Endothelial cell of umbilical vein (primary cell): ENCODE data around the gene ANKRD33B.

Experiments used
- EZH2 ChIP-seq: IDR thresholded peaks from 2 replicates; pipeline ENCODE4 v1.6.1; 2012; ENCODE audit warnings: borderline replicate concordance, low read depth, mild to moderate bottlenecking, moderate library complexity, low read length, inconsistent platforms; ENCODE audit not compliant: severe bottlenecking
- TF ChIP-seq, protein P1 (sequence below), 2 donors: IDR thresholded peaks; 1 replicate in 1 of 2; 2 replicates in 1 of 2; pipeline ENCODE4 v1.5.1; 2011; ENCODE audit warnings: low read length in 2 of 2, mild to moderate bottlenecking in 2 of 2, moderate library complexity in 2 of 2, control low read depth in 1 of 2, inconsistent platforms in 1 of 2, low read depth in 1 of 2; ENCODE audit not compliant: insufficient read depth in 1 of 2; ENCODE audit errors: extremely low read depth in 1 of 2
- TF ChIP-seq, protein P2 (sequence below): IDR thresholded peaks from 2 replicates; pipeline ENCODE4 v1.6.1; 2011; ENCODE audit not compliant: insufficient read depth, insufficient read length

DNA sequence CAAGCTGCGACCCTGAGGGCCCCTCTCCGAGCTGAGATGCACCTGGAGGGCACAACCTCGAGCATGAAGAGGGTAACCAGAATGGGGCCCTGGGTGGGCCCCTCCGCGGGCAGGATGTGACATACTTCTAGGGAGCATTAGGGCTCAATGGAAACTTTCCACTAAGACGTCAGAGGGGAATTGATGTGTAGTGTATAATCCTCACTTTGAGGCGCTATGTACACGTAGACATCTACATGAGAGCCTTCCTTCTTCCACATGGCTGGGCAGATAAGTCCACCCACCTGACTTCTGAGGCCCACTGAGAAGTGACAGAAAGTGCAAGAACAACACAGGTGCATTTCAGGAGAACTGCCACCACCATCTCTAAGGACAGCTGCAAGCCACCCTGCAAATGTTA lies 136.1 kb downstream of the ANKRD33B start:
- no peak for TF ChIP-seq EZH2
- TF ChIP-seq, protein P1, sequence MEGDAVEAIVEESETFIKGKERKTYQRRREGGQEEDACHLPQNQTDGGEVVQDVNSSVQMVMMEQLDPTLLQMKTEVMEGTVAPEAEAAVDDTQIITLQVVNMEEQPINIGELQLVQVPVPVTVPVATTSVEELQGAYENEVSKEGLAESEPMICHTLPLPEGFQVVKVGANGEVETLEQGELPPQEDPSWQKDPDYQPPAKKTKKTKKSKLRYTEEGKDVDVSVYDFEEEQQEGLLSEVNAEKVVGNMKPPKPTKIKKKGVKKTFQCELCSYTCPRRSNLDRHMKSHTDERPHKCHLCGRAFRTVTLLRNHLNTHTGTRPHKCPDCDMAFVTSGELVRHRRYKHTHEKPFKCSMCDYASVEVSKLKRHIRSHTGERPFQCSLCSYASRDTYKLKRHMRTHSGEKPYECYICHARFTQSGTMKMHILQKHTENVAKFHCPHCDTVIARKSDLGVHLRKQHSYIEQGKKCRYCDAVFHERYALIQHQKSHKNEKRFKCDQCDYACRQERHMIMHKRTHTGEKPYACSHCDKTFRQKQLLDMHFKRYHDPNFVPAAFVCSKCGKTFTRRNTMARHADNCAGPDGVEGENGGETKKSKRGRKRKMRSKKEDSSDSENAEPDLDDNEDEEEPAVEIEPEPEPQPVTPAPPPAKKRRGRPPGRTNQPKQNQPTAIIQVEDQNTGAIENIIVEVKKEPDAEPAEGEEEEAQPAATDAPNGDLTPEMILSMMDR (IDR thresholded peaks at IDR 0.05; ENCODE audit: extremely low read depth in 1 of 2, insufficient read depth in 1 of 2, low read depth in 1 of 2, low read length in 2 of 2): no peak
- TF ChIP-seq, protein P2, sequence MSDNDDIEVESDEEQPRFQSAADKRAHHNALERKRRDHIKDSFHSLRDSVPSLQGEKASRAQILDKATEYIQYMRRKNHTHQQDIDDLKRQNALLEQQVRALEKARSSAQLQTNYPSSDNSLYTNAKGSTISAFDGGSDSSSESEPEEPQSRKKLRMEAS: no peak
